A673 (cell line): ENCODE results near the gene SUSD2. TPM values are rescaled to one million over a fixed set of nuclear protein-coding genes. Genes with fewer than 3 reads are reported as not detected.

Experiments used
- BruUV-seq: library from RNA; stranded (reverse); fragments of 400-500 nt; replicated peaks from 2 replicates; lab custom pipeline; 2021; lab: Mats Ljungman, UMichigan
- CTCF ChIA-PET: fragments of 300-600 bp; sonication (Branson Sonifier 250); formaldehyde crosslinking; loops from one replicate; lab custom pipeline; 2022; ENCODE audit warnings: antibody characterized with exemption; lab: Charles Lee
- POLR2A ChIA-PET: fragments of 300-600 bp; sonication (Branson Sonifier 250); formaldehyde crosslinking; loops from one replicate; lab custom pipeline; 2022; ENCODE audit warnings: antibody characterized with exemption; ENCODE audit not compliant: low non-redundant PET; lab: Charles Lee
- DNase-seq: peaks from one replicate; pipeline ENCODE4 v3.0.0-alpha.2; 2015; ENCODE audit warnings: low spot score
- H3K27ac ChIP-seq: fragments of 200-600 bp; sonication (generic); 2 replicates; pipeline ENCODE4 v1.5.1; 2016; ENCODE audit warnings: mixed run types, low read depth, mild to moderate bottlenecking, mixed read lengths, antibody characterized with exemption, low read length; ENCODE audit not compliant: poor library complexity, severe bottlenecking
- H3K27me3 ChIP-seq: fragments of 200-600 bp; sonication (generic); replicated peaks from 2 replicates; pipeline ENCODE4 v1.6.1; 2017; ENCODE audit warnings: mixed run types, low read depth, mild to moderate bottlenecking, mixed read lengths, antibody characterized with exemption, low read length; ENCODE audit not compliant: insufficient read depth, poor library complexity
- H3K36me3 ChIP-seq: fragments of 200-600 bp; sonication (generic); 2 replicates; pipeline ENCODE4 v1.6.1; 2016; ENCODE audit warnings: mixed run types, mild to moderate bottlenecking, mixed read lengths, antibody characterized with exemption, low read length; ENCODE audit not compliant: insufficient read depth, poor library complexity, severe bottlenecking
- H3K4me1 ChIP-seq: fragments of 200-600 bp; sonication (generic); 2 replicates; pipeline ENCODE4 v1.6.1; 2017; ENCODE audit warnings: mixed run types, mild to moderate bottlenecking, mixed read lengths, antibody characterized with exemption, low read length; ENCODE audit not compliant: insufficient read depth, poor library complexity, severe bottlenecking
- H3K4me3 ChIP-seq: fragments of 200-600 bp; sonication (generic); 2 replicates; pipeline ENCODE4 v1.5.1; 2016; ENCODE audit warnings: low read depth, mixed run types, mild to moderate bottlenecking, mixed read lengths, low read length; ENCODE audit not compliant: poor library complexity, severe bottlenecking
- H3K9me3 ChIP-seq: fragments of 200-600 bp; sonication (generic); 2 replicates; pipeline ENCODE4 v1.6.1; 2016; ENCODE audit warnings: mixed run types, low read depth, mild to moderate bottlenecking, mixed read lengths, antibody characterized with exemption, low read length; ENCODE audit not compliant: poor library complexity, severe bottlenecking
- CTCF ChIP-seq: fragments of 300-800, 200-600 bp; sonication (generic); conservative IDR thresholded peaks from 2 replicates; pipeline ENCODE4 v1.5.1; 2017; ENCODE audit warnings: low read depth, mild to moderate bottlenecking, antibody characterized with exemption, low read length, moderate library complexity, mixed read lengths
- EZH2 ChIP-seq: fragments of 200-600 bp; sonication (generic); IDR thresholded peaks from 2 replicates; pipeline ENCODE4 v1.6.1; 2017; ENCODE audit warnings: borderline replicate concordance, low read depth, mild to moderate bottlenecking, mixed read lengths, antibody characterized with exemption, low read length; ENCODE audit not compliant: poor library complexity, severe bottlenecking
- intact Hi-C: fragments of 100-400 bp; cut with micrococcal nuclease; formaldehyde crosslinking; loops from one replicate; pipeline ENCODE4 v1.10.0; 2022; ENCODE audit not compliant: unreplicated experiment
- total RNA-seq: library from RNA; stranded (reverse); gene quantifications from 2 replicates; pipeline ENCODE4 v1.2.3, GENCODE V29; 2021

The SUSD2 gene
- total RNA-seq, 1 experiment from 2014 or later, result 1.3 TPM

GRCh38 chr22:24141586-24141985, 39.7 kb upstream of the SUSD2 start:
- CTCF ChIA-PET, result no interaction called here
- POLR2A ChIA-PET, result no interaction called here
- Histone ChIP-seq H3K9me3 (no peaks in the 10 kb centered on the region), H3K4me1 (peaks cover 12% of the 10 kb centered on the region), H3K27ac (no peak overlapping the region), H3K36me3 (peaks cover 3% of the 10 kb centered on the region), H3K27me3 (no peaks in the 10 kb centered on the region), H3K4me3 (no peak overlapping the region)
- no TSS peak for BruUV-seq
- intact Hi-C loops, result no loop called here
- no peak for DNase-seq
- TF ChIP-seq EZH2 (no peak), CTCF (no peak)

DNA sequence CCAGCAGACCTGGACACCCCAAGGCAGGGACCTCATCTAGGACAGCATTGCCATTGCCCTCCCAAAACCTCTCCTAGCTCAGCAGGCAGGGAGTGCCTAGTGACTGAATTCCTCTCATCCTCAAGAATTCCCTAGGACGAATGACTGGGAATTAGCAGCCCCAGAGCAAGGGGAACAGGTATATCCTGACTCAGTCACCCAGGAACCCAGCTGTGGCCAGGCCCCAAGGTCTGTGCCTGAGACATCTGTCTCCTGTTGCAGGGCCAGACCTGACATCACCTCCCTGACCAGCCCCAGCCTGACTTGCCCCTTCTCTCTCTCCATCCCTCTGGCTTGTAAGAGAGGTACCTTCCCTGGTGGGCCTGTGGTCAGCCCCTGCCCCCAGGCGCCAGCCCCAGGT, 39.0 kb upstream of the SUSD2 start:
- H3K27ac ChIP-seq, result no peak overlapping the region

DNA sequence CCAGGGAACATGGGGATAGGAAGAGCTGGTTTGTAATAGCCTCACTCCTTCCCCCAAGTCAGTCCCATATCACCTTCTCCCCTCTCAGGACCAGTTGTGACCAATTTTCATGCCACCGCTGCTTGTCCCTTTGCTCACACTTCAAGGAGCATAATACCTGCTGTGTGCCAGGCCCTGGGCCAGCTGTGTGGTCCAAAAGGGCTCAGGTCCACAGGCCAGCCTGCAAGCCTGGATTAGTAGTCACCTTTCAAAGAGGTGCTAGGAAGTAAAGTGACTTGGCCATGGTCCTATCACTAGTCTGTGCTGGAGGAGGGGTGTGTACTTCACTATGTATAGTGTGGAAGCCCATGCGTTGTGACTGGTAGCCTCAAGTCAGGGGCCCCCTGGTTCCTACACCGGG, 38.5 kb upstream of the SUSD2 start:
- TF ChIP-seq EZH2, result no peak
- TF ChIP-seq CTCF, result no peak
- intact Hi-C loops, result no loop called here
- no TSS peak for BruUV-seq
- DNase-seq, result no peak
- Histone ChIP-seq H3K4me3 (no peak overlapping the region), H3K36me3 (no peaks in the 10 kb centered on the region), H3K27ac (no peak overlapping the region), H3K9me3 (no peaks in the 10 kb centered on the region), H3K4me1 (peaks cover 23% of the 10 kb centered on the region), H3K27me3 (no peaks in the 10 kb centered on the region)
- ChIA-PET POLR2A (no interaction called here), CTCF (no interaction called here)

More for the DNA sequence above, 39.0 kb upstream of the SUSD2 start:
- Histone ChIP-seq H3K4me3 (no peak overlapping the region), H3K4me1 (peaks cover 17% of the 10 kb centered on the region), H3K36me3 (no peaks in the 10 kb centered on the region), H3K27me3 (no peaks in the 10 kb centered on the region), H3K9me3 (no peaks in the 10 kb centered on the region)
- intact Hi-C loops, result no loop called here
- no peak for TF ChIP-seq EZH2
- no peak for DNase-seq
- ChIA-PET CTCF (no interaction called here), POLR2A (no interaction called here)
- BruUV-seq, result no TSS peak
